AG04450 (cell line): ENCODE data around the gene FBXO45. TPM values are rescaled to one million over a fixed set of nuclear protein-coding genes. Genes with fewer than 3 reads are reported as not detected.
"Not testable (repeated sequence)": the region's sequence is repeated elsewhere in the genome, so short reads cannot be mapped to it uniquely, and the experiment has no call there.

ENCODE experiments used
- CTCF ChIA-PET: fragments of 300-600, 350-600 bp; formaldehyde crosslinking; extraction: SDS; loops from one replicate; lab custom pipeline; 2022; ENCODE audit warnings: antibody characterized with exemption, inconsistent platforms; lab: Charles Lee
- POLR2A ChIA-PET: fragments of 350-600 bp; formaldehyde crosslinking; extraction: SDS; loops from one replicate; lab custom pipeline; 2021; ENCODE audit warnings: antibody characterized with exemption, inconsistent platforms; lab: Yijun Ruan, JAX
- DNase-seq: peaks from one replicate; pipeline ENCODE4 v3.0.0-alpha.2; 2011; ENCODE audit warnings: low read depth, low spot score
- H3K27ac ChIP-seq: one replicate; pipeline ENCODE4 v1.5.1; 2012; ENCODE audit warnings: low read depth, low read length, control low read depth
- H3K27me3 ChIP-seq: one replicate; pipeline ENCODE4 v1.6.0; 2012; ENCODE audit warnings: low read length; ENCODE audit not compliant: control insufficient read depth, insufficient read depth
- H3K4me3 ChIP-seq: 2 replicates; pipeline ENCODE4 v1.5.1; 2011; ENCODE audit warnings: mild to moderate bottlenecking, low read depth, low read length, control low read depth
- H3K9me3 ChIP-seq: 2 replicates; pipeline ENCODE4 v1.5.1; 2012; ENCODE audit warnings: low read length; ENCODE audit not compliant: control insufficient read depth, insufficient read depth
- CTCF ChIP-seq: IDR thresholded peaks from 2 replicates; pipeline ENCODE4 v1.5.1; 2011; ENCODE audit warnings: low read depth, low read length, control low read depth, inconsistent platforms
- polyA plus RNA-seq: library from polyadenylated mRNA; depleted of rRNA; stranded (reverse); fragments of >200 nt; gene quantifications from 2 replicates; pipeline ENCODE4 v1.2.3, GENCODE V29; 2011

FBXO45 gene
- polyA plus RNA-seq, 1 experiment, result 10.2 TPM

- CTCF ChIA-PET, result interaction anchor here (1.8 kb wide), 1 partner anchor 18 kb away, joined by 6 read pairs; no protein-coding TSS in a partner anchor
- no peak overlapping the region for H3K27ac ChIP-seq
Observed at GRCh38 chr3:196546537-196546936, 21.9 kb upstream of the FBXO45 start.

GRCh38 chr3:196547067-196547466 is 21.4 kb upstream of the FBXO45 start:
- no peak for DNase-seq
- peaks cover 8% of the 10 kb centered on the region for H3K9me3 ChIP-seq
- peaks cover 7% of the 10 kb centered on the region for H3K27me3 ChIP-seq
- TF ChIP-seq CTCF, result no peak
- POLR2A ChIA-PET, result no interaction called here
- CTCF ChIA-PET, result interaction anchor here (1.8 kb wide), 1 partner anchor 18 kb away, joined by 6 read pairs; no protein-coding TSS in a partner anchor
- H3K4me3 ChIP-seq, result no peak overlapping the region
- no peak overlapping the region for H3K27ac ChIP-seq

More at GRCh38 chr3:196546537-196546936, 21.9 kb upstream of the FBXO45 start:
- no peak for TF ChIP-seq CTCF
- no peak for DNase-seq
- peaks cover 7% of the 10 kb centered on the region for H3K27me3 ChIP-seq
- no peak overlapping the region for H3K4me3 ChIP-seq
- POLR2A ChIA-PET, result interaction anchor here (0.5 kb wide), 1 partner anchor 10 kb away, joined by 3 read pairs; no protein-coding TSS in a partner anchor
- H3K9me3 ChIP-seq, result peaks cover 8% of the 10 kb centered on the region

- CTCF ChIA-PET, result not testable (repeated sequence)
Observed at GRCh38 chr3:196549312-196549711, 19.1 kb upstream of the FBXO45 start.

GRCh38 chr3:196550172-196550571 is 18.3 kb upstream of the FBXO45 start:
- H3K9me3 ChIP-seq, H3K27me3 ChIP-seq, H3K27ac ChIP-seq, DNase-seq, H3K4me3 ChIP-seq, POLR2A ChIA-PET, CTCF ChIA-PET: not testable (repeated sequence)

More at GRCh38 chr3:196549312-196549711, 19.1 kb upstream of the FBXO45 start:
- DNase-seq, POLR2A ChIA-PET, H3K9me3 ChIP-seq, H3K27ac ChIP-seq, H3K27me3 ChIP-seq, H3K4me3 ChIP-seq: not testable (repeated sequence)

- ChIA-PET POLR2A (no interaction called here), CTCF (no interaction called here)
- peaks cover 8% of the 10 kb centered on the region for H3K9me3 ChIP-seq
- no peak overlapping the region for H3K4me3 ChIP-seq
- H3K27me3 ChIP-seq, result no peaks in the 10 kb centered on the region
- no peak for TF ChIP-seq CTCF
- DNase-seq, result no peak
- H3K27ac ChIP-seq, result no peak overlapping the region
Observed at GRCh38 chr3:196552253-196552652, 16.2 kb upstream of the FBXO45 start.

- Histone ChIP-seq H3K27ac (no peak overlapping the region), H3K4me3 (no peak overlapping the region), H3K27me3 (no peaks in the 10 kb centered on the region), H3K9me3 (peaks cover 8% of the 10 kb centered on the region)
- CTCF ChIA-PET, result interaction anchor here (1.8 kb wide), 1 partner anchor 25 kb away, joined by 7 read pairs; no protein-coding TSS in a partner anchor
- no peak for DNase-seq
- POLR2A ChIA-PET, result interaction anchor here (0.6 to 1.2 kb wide), 2 partner anchors 15 to 61 kb away, joined by 3 to 10 read pairs; partner anchors contain the start of genes FBXO45 and WDR53
- no peak for TF ChIP-seq CTCF
Observed at GRCh38 chr3:196553551-196553950, 14.9 kb upstream of the FBXO45 start.
